ENCODE data around the gene CCT7.

Gene CCT7

DNA sequence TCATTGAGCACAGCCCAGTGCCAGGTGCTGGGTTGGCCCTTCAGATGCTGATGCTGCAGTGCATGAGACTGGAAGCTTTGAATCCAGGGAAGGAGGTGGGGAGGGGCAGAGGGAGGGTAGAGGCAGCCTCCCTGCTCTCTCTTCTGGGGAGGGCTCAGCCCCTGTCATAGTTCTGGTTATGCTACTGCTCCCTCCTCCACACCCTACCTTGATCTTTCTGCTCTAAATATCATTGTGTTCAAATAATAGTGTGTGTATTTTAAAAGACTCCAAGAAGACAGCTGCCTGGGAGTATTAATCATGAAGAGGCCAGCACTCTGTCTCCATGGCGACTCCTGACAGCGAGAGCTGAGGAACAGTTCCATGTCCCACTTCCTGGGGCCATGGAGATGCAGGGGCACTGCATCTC is 63.0 kb downstream of the CCT7 start:
- no peak for DNase-seq

DNA sequence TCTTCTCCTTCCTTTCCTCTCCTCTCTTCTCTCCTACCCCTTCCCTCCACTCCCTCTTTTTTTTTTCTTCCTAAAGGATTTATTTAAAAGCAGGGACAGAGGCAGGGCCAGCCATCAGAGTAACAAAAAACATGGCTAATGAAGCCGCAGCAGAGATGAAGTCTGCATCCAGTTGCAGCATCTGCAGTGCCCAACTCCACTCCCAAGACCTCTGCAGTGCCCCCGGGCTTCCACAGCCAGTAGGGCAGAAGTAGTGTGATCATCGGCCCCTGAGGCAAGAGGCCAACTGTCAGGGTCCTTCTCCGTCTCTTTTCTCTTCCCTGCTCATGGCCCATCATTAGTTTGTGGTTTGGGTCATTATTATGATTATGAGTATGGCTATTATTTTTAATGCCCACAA is 63.5 kb downstream of the CCT7 start:
- DNase-seq = no peak

DNA sequence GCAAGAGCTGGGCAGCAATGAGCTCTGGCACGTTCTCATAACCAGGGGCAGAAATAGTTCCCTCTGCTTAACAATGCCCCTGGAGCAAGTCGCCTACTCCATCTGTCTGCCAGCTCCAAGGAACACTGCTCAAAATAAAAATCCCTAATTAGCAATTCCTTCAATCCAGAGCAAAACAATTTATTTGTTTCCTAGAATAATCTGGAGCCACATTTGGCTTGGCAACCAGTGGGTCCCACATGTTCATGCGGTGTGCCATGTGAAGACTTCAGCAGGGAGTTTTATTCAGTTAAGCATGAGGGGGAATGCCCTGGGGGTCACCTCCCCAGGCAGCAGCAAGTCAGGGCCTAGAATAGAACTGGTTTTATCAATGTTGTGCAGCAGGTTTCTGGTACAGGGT is 66.8 kb downstream of the CCT7 start:
- no peak for DNase-seq

DNA sequence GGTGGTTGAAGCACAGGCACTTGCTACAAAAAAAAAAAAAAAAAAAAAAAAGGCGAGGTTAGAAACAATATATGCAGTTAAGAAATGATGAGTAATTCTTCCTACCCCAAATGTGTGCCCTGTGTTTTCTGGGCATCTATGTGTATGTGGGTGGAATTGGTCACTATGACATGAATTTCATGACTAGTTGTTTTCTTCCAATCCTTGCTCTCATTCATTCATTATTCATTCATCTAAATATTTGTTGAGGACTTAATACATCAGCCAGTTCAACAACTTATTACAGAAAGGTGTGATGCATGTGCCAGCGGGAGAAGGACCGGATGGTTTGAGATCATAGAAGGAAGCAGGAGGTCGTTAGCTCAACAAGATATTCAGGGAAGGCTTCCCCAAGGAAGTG is 67.5 kb downstream of the CCT7 start:
- DNase-seq = no peak
